Measurements from ENCODE around the gene STK38L. TPM values are rescaled to one million over a fixed set of nuclear protein-coding genes. Genes with fewer than 3 reads are reported as not detected.

The STK38L gene
- total and polyA plus RNA-seq, 9 of the 15 experiments (the other 6 are each of a cell fraction or from before 2014, with no cell fraction given) = 2.6 to 10.7 (median 6.9) TPM

DNA sequence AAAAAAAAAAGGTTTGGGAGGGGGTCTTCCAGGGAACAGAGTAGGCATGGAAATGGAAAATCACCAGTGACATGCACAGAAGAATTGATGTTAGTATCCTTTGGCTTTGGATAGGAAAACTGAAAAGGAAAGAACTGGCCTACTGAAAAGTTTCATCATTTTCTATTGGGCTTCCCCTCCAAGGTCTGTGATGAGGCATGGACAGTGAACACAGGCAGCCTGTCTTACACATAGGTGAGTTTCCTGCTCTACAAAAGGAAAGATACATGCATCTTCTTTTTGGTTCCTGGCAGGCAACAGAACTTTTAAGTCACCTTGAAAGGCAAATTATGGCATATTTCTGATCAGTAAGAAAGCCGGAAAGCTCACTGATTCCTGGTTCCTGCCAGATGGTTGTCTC is 94.4 kb downstream of the STK38L start:
- Histone ChIP-seq H4K20me1 (replicated peaks; ENCODE audit: control insufficient read depth, insufficient read depth, low read length) (no peaks in the 10 kb centered on the region), H3K79me2 (ENCODE audit: control insufficient read depth, insufficient read depth, low read length) (no peaks in the 10 kb centered on the region), H3K36me3 (ENCODE audit: control insufficient read depth, insufficient read depth, low read length) (no peaks in the 10 kb centered on the region), H3K4me3 (no peak overlapping the region), H3K4me1 (replicated peaks in 1 of 2; ENCODE audit: control insufficient read depth in 2 of 2, insufficient read depth in 2 of 2, low read length in 2 of 2) (peaks cover 0 to 2% of the 10 kb centered on the region in 2 experiments; a peak in 2 of 5 replicates), H3K9me1 (ENCODE audit: control insufficient read depth, insufficient read depth, low read length) (no peaks in the 10 kb centered on the region), H3K4me2 (ENCODE audit: insufficient read depth, low read length) (no peak overlapping the region), H3K27ac (ENCODE audit: extremely low read depth, low read depth, low read length) (no peak overlapping the region), H3K9me3 (replicated peaks; ENCODE audit: control insufficient read depth, insufficient read depth, low read depth, low read length) (no peaks in the 10 kb centered on the region), H3K9ac (ENCODE audit: insufficient read depth in 1 of 2, low read depth in 2 of 2, low read length in 2 of 2) (no peak overlapping the region), H2AFZ (ENCODE audit: low read depth, low read length) (no peak overlapping the region), H3K27me3 (ENCODE audit: control insufficient read depth in 2 of 2, insufficient read depth in 2 of 2, low read length in 2 of 2) (peaks cover 8 to 15% of the 10 kb centered on the region in 2 experiments; a peak in 4 of 5 replicates)
- POLR2A ChIA-PET = no interaction called here
- no peak for DNase-seq (ENCODE audit: extremely low read depth in 1 of 4, low spot score in 3 of 4)
- WGBS (ENCODE audit: insufficient coverage, low coverage, missing lambda C conversion rate) = 0% methylated on average over 1 of the region's 1 CpG
- intact Hi-C loops (cut with micrococcal nuclease) = no loop called here
- no peak for ATAC-seq
- FAIRE-seq = no peak
- in situ Hi-C loops (cut with MboI) = no loop called here
- BruUV-seq (replicated peaks) = no TSS peak
- CTCF ChIA-PET (ENCODE audit: low intra/inter-chr PET ratio) = no interaction called here
- TF ChIP-seq PHF20 (IDR thresholded peaks at IDR 0.05; ENCODE audit: partially characterized antibody) (no peak), MEF2D (tag; conservative IDR thresholded peaks at IDR 0.05; ENCODE audit: low read depth) (no peak), SMAD2 (IDR thresholded peaks at IDR 0.05; ENCODE audit: low read depth, low read length) (no peak), ETV5 (CRISPR knock-in tag; IDR thresholded peaks at IDR 0.05; ENCODE audit: low read depth) (no peak), EP300 (IDR thresholded peaks at IDR 0.05; ENCODE audit: low read length) (no peak), NFATC3 (IDR thresholded peaks at IDR 0.05) (no peak), FIP1L1 (IDR thresholded peaks at IDR 0.05; ENCODE audit: low read depth, low read length, poor library complexity, severe bottlenecking) (no peak), OTX1 (CRISPR knock-in tag; IDR thresholded peaks at IDR 0.05) (no peak), MEF2A (IDR thresholded peaks at IDR 0.05; ENCODE audit: control insufficient read depth, low read depth, low read length) (no peak), SIN3A (IDR thresholded peaks at IDR 0.05; ENCODE audit: borderline replicate concordance in 2 of 2, control insufficient read depth in 1 of 2, low read depth in 2 of 2, low read length in 2 of 2) (no peak), HNRNPUL1 (IDR thresholded peaks at IDR 0.05; ENCODE audit: low read length) (no peak), ETS2 (tag; IDR thresholded peaks at IDR 0.05; ENCODE audit: borderline replicate concordance, poor library complexity, severe bottlenecking) (no peak)
- TF ChIP-seq, protein P1, sequence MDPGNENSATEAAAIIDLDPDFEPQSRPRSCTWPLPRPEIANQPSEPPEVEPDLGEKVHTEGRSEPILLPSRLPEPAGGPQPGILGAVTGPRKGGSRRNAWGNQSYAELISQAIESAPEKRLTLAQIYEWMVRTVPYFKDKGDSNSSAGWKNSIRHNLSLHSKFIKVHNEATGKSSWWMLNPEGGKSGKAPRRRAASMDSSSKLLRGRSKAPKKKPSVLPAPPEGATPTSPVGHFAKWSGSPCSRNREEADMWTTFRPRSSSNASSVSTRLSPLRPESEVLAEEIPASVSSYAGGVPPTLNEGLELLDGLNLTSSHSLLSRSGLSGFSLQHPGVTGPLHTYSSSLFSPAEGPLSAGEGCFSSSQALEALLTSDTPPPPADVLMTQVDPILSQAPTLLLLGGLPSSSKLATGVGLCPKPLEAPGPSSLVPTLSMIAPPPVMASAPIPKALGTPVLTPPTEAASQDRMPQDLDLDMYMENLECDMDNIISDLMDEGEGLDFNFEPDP (CRISPR knock-in tag; IDR thresholded peaks at IDR 0.05) = no peak
- TF ChIP-seq, protein P2, sequence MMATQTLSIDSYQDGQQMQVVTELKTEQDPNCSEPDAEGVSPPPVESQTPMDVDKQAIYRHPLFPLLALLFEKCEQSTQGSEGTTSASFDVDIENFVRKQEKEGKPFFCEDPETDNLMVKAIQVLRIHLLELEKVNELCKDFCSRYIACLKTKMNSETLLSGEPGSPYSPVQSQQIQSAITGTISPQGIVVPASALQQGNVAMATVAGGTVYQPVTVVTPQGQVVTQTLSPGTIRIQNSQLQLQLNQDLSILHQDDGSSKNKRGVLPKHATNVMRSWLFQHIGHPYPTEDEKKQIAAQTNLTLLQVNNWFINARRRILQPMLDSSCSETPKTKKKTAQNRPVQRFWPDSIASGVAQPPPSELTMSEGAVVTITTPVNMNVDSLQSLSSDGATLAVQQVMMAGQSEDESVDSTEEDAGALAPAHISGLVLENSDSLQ (IDR thresholded peaks at IDR 0.05) = no peak
- TF ChIP-seq, protein P3, sequence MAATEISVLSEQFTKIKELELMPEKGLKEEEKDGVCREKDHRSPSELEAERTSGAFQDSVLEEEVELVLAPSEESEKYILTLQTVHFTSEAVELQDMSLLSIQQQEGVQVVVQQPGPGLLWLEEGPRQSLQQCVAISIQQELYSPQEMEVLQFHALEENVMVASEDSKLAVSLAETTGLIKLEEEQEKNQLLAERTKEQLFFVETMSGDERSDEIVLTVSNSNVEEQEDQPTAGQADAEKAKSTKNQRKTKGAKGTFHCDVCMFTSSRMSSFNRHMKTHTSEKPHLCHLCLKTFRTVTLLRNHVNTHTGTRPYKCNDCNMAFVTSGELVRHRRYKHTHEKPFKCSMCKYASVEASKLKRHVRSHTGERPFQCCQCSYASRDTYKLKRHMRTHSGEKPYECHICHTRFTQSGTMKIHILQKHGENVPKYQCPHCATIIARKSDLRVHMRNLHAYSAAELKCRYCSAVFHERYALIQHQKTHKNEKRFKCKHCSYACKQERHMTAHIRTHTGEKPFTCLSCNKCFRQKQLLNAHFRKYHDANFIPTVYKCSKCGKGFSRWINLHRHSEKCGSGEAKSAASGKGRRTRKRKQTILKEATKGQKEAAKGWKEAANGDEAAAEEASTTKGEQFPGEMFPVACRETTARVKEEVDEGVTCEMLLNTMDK (IDR thresholded peaks at IDR 0.05; ENCODE audit: borderline replicate concordance, insufficient read depth, low read depth, low read length, poor library complexity, severe bottlenecking) = no peak
- TF ChIP-seq, protein P4, sequence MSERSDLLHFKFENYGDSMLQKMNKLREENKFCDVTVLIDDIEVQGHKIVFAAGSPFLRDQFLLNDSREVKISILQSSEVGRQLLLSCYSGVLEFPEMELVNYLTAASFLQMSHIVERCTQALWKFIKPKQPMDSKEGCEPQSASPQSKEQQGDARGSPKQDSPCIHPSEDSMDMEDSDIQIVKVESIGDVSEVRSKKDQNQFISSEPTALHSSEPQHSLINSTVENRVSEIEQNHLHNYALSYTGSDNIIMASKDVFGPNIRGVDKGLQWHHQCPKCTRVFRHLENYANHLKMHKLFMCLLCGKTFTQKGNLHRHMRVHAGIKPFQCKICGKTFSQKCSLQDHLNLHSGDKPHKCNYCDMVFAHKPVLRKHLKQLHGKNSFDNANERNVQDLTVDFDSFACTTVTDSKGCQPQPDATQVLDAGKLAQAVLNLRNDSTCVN (CRISPR knock-in tag; IDR thresholded peaks at IDR 0.05) = no peak

Data from K562 (cell line).